ENCODE measurements around the gene EIF3CL.
"Not testable (repeated sequence)": the region's sequence is repeated elsewhere in the genome, so short reads cannot be mapped to it uniquely, and the experiment has no call there.

Gene EIF3CL

GRCh38 chr16:28338230-28338629 lies 65.4 kb downstream of the EIF3CL start:
- DNase-seq = not testable (repeated sequence)

GRCh38 chr16:28336940-28337710 lies 66.5 kb downstream of the EIF3CL start:
- not testable (repeated sequence) for DNase-seq

GRCh38 chr16:28335678-28336077 lies 68.0 kb downstream of the EIF3CL start:
- DNase-seq = not testable (repeated sequence)

DNA sequence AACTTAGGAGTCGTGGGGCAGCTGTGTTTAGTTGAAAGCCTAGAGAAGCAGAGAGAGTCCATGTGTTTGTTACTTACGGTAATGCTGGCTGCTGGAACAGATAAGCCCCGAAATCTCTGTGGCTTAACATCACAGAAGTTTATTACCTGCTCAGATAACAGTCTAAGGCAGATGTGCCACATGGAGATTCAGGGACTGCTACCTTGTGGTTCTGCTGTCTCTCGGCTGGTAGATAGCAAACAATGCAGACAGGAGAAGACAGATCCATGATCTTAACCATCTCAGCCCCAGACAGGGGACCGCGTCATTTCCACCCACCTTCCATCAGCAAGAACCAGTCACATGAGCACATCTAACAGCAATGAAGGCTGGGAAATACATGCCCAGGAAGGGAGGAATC lies 71.0 kb downstream of the EIF3CL start:
- not testable (repeated sequence) for DNase-seq

DNA sequence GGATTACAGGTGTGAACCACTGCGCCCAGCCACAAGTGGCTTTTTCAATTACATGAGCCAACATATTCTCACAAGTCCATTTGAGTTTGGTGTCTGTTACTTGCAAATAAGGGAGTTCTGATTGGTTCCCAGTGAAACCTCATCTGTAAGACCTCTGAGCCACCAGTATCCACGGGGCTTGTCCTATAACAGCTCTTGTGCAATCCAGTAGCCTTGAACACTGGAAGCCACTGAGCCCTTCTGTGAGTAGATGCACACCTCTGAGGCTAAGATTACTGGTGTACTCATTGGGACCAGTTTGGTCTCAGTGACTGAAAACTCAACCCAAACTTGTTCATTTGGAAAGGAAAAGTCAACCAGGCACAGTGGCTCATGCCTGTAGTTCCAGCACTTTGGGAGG lies 72.7 kb downstream of the EIF3CL start:
- not testable (repeated sequence) for DNase-seq

DNA sequence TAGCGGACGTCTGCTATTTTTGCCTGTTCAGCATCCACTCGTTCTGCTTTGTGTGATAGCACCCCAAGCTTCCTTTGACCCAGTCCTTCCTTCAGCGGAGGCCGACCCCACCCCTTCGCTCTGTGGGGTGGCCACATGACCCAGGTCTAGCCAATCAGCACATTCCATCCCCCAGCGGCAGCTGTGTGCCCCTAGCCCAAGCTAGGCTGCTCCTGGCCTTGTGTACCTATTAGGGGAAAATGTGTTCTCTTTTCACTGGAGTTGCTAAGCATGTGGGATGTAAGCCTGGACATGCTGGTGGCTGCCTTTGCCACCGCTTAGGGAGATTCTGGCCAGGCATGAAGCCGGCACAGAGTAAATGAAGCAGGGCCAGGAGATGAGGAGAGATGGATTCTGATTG lies 73.4 kb downstream of the EIF3CL start:
- DNase-seq = peak; percentile 82

Measured in NCI-H2171 treated with DMSO at 0.1 percent for 48 hours (cell line).